Bone marrow (tissue), 2 donors: Measurements from ENCODE around the gene C14orf93.

Source experiments
- DNase-seq, 2 donors: peaks; one replicate each; lab custom pipeline; 2025; lab: John Stamatoyannopoulos, UW

Gene C14orf93

GRCh38 chr14:22993517-22993916 lies 16.4 kb downstream of the C14orf93 start:
- DNase-seq = no peak

- no peak for DNase-seq
These were observed 18.1 kb downstream of the C14orf93 start for GRCh38 chr14:22991852-22992251.

- no peak for DNase-seq
These were observed 22.7 kb downstream of the C14orf93 start for GRCh38 chr14:22987291-22987690.

GRCh38 chr14:22986508-22987054 lies 23.4 kb downstream of the C14orf93 start:
- peak; percentile 46 to 74 for DNase-seq

GRCh38 chr14:22985894-22986507 lies 23.9 kb downstream of the C14orf93 start:
- no peak for DNase-seq

GRCh38 chr14:22984959-22985658 lies 24.8 kb downstream of the C14orf93 start:
- no peak for DNase-seq

GRCh38 chr14:22982477-22983245 lies 27.3 kb downstream of the C14orf93 start, which contains the start of gene AJUBA:
TSS of gene AJUBA (minus strand) at chr14:22982551. CDS start at chr14:22982266, 285 bp downstream.
- DNase-seq = peak; percentile 56 to 58

GRCh38 chr14:22981876-22982476 lies 28.0 kb downstream of the C14orf93 start:
- DNase-seq = no peak

- DNase-seq = no peak
These were observed 28.7 kb downstream of the C14orf93 start for GRCh38 chr14:22981090-22981875.

- no peak for DNase-seq
These were observed 29.3 kb downstream of the C14orf93 start for GRCh38 chr14:22980672-22981089.

- no peak for DNase-seq
These were observed 30.1 kb downstream of the C14orf93 start for GRCh38 chr14:22979748-22980392.

DNA sequence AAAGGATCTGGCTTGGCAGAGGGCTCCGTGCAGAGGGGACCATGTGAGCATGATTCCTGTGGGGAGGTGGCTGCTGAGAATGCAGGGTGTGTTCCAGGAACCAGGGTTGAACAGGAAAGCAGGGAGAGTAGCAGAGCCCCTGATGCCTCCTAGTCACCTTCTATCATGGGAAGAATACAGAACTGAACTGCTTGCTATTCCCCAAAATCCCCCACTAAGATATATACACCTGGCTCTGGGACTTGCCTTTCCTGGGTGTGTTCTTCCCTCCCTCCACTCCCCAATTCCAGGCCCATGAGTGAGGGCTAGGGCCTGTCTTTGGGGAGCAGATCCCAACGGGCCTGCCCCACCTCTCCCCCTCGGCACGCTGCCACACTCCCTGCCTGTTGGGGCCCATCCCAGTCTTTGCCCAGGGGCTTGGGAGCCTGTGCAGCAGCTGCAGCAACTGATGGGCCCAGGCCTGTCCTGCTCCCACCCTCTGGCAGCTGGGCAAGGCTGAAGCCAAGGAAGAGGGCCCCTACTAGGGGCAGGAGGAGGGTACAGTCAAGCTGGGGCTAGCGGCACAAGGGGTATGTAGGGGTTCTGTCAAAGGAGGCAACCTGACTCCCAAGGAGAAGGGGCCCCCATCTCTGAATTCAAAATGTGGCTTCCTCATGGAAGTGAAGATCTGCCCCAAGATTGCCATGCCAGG lies 30.8 kb downstream of the C14orf93 start:
- no peak for DNase-seq

DNA sequence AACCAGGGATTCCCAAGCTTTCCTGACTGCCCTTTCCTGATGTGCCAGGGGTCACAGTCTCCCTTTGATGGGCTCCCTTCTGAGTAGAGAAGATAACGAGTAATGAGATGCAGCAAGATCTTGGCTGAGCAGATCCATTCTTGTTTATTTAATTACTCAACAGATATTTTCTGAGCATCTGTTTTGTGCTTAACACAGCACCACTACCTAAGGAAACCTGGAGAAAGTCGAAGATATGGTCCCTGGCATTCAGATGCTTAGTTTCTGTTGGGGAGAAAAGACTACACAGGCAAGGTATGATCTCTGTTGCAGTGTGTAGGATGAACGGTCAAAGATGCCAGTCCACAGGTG lies 31.5 kb downstream of the C14orf93 start:
- DNase-seq = no peak

DNA sequence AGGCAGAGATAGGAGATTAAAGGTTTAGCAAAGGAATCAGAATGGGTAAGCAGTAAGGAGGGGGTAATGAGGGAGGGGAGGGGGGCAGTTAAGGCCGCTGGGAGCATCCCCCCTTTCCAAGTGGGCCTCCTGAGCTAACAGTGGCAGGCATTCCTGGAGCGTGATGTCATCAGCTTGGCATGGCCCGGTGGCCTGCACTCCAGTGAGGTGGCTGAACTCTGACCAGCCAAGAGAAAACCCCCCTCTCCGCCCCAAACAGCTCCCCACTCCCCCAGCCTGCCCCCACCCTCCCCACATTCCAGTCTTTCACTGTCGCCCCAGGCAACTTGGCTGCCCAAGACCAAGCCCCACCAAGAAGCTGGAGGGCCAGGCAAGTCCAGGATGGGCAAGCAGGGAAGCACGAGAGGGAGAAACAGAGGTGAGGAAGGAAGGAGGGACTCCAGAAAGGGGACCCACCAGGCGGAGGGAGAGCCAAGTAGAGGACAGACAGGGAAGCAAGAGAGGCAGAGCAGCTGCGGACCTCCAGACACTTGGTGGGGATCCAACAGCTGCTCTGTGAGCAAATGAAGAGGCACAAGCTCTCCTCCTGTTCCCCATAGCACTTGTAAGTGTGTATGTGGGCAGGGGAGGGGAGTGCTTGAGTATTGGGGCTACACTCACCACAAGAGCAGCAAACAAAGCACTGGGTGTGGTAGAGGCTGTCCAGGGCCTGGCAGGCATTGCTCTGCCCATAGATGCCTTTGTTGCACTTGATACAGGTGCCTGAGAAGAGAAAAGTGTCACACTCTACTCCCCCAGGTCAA lies 32.1 kb downstream of the C14orf93 start:
- DNase-seq = no peak

DNA sequence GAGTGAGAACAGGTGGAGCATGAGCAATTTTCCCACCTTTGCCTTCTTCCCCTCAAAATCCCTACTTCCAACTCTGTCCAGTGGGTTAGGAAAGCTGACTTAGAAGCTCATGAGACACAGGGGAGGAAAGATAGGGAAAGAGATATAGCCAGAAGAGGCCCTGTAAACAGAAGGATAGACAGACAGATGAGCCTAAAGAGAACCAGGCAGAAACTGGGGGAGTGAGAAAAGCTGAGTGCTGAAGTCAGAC lies 32.6 kb downstream of the C14orf93 start:
- DNase-seq = no peak

DNA sequence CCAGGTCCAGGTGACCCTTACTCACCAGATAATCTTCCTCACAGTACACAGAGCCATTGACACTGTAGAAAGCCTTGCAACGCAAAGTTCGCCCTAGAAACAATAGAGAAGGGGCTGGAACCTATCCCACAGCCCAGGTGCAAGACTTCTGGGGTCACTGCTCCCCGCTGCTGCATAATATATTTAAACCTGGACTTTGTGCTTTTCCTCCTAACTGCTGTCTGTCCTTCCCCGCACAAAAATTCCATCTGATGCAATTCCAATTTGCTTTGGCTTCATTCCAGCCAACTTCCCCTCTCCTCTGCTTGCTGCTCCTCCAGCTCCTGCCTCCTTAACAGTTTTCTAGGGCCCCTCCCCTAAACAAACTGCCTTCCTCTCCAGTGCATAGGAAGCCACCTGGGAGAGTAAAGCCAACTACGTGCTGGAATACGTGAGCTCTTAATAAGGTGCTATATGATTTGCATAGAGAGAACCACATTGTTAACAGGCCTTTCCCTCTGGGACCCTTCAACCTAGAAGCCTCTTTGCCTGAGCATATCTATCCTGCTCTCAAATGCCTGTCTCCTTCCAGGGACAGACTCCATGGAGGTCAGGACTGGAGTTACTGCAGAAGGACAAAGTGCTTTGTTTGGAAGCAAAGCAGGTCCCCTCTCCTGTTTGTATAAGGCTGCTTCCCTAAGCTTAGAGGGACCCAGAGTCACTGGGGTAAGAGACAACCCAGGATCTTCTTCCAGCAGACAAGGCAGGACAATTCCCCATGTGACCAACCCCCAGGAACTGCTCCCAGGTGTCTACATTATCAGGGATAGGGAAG lies 33.1 kb downstream of the C14orf93 start:
- no peak for DNase-seq

- DNase-seq = no peak
These were observed 35.2 kb downstream of the C14orf93 start for GRCh38 chr14:22974530-22975313.
